Calu3 (cell line): ENCODE measurements around the gene AGBL1. TPM values are rescaled to one million over a fixed set of nuclear protein-coding genes. Genes with fewer than 3 reads are reported as not detected.

ENCODE experiments used
- BruUV-seq: library from RNA; stranded (reverse); fragments of 400-500 nt; replicated peaks from 2 replicates; lab custom pipeline; 2021; lab: Mats Ljungman, UMichigan
- CTCF ChIA-PET: fragments of 300-600 bp; sonication (Branson Sonifier 250); formaldehyde crosslinking; loops from one replicate; lab custom pipeline; 2022; ENCODE audit warnings: antibody characterized with exemption; lab: Charles Lee
- DNase-seq: peaks from one replicate; pipeline ENCODE4 v3.0.0; 2022
- H3K27ac Mint-ChIP-seq: one replicate; pipeline ENCODE4 v1.8.0; 2022; ENCODE audit warnings: mixed read lengths; ENCODE audit not compliant: unreplicated experiment
- H3K27me3 Mint-ChIP-seq: one replicate; pipeline ENCODE4 v1.8.0; 2022; ENCODE audit warnings: mixed read lengths; ENCODE audit not compliant: unreplicated experiment
- H3K36me3 Mint-ChIP-seq: one replicate; pipeline ENCODE4 v1.8.0; 2022; ENCODE audit warnings: mild to moderate bottlenecking, moderate library complexity, mixed read lengths; ENCODE audit not compliant: insufficient read depth, unreplicated experiment
- H3K4me1 Mint-ChIP-seq: one replicate; pipeline ENCODE4 v1.8.0; 2022; ENCODE audit warnings: mild to moderate bottlenecking, low read depth, mixed read lengths; ENCODE audit not compliant: unreplicated experiment
- H3K4me3 Mint-ChIP-seq: one replicate; pipeline ENCODE4 v1.8.0; 2022; ENCODE audit warnings: mild to moderate bottlenecking, low read depth, moderate library complexity, mixed read lengths; ENCODE audit not compliant: unreplicated experiment
- H3K9me3 Mint-ChIP-seq: one replicate; pipeline ENCODE4 v1.8.0; 2022; ENCODE audit warnings: low read depth, mixed read lengths; ENCODE audit not compliant: unreplicated experiment
- CTCF ChIP-seq: fragments of 200-600 bp; IDR thresholded peaks from one replicate; pipeline ENCODE4 v1.8.0; 2022; ENCODE audit warnings: antibody characterized with exemption; ENCODE audit not compliant: unreplicated experiment
- intact Hi-C: fragments of 100-400 bp; cut with micrococcal nuclease; formaldehyde crosslinking; loops from one replicate; pipeline ENCODE4 v1.10.0; 2022; ENCODE audit not compliant: unreplicated experiment
- total RNA-seq: library from RNA; stranded (reverse); gene quantifications from 2 replicates; pipeline ENCODE4 v1.2.3, GENCODE V29; 2022

The AGBL1 gene
- total RNA-seq, 1 experiment from 2014 or later: not detected

- Mint-ChIP-seq H3K9me3 (peaks cover 28% of the 10 kb centered on the region), H3K4me3 (no peak overlapping the region), H3K4me1 (no peaks in the 10 kb centered on the region), H3K36me3 (no peaks in the 10 kb centered on the region), H3K27me3 (no peaks in the 10 kb centered on the region), H3K27ac (no peak overlapping the region)
- CTCF ChIA-PET: no interaction called here
- DNase-seq: no peak
- TF ChIP-seq CTCF: no peak
- intact Hi-C loops: no loop called here
- no TSS peak for BruUV-seq
These were observed 942.1 kb downstream of the AGBL1 start for GRCh38 chr15:87021751-87022150.

DNA sequence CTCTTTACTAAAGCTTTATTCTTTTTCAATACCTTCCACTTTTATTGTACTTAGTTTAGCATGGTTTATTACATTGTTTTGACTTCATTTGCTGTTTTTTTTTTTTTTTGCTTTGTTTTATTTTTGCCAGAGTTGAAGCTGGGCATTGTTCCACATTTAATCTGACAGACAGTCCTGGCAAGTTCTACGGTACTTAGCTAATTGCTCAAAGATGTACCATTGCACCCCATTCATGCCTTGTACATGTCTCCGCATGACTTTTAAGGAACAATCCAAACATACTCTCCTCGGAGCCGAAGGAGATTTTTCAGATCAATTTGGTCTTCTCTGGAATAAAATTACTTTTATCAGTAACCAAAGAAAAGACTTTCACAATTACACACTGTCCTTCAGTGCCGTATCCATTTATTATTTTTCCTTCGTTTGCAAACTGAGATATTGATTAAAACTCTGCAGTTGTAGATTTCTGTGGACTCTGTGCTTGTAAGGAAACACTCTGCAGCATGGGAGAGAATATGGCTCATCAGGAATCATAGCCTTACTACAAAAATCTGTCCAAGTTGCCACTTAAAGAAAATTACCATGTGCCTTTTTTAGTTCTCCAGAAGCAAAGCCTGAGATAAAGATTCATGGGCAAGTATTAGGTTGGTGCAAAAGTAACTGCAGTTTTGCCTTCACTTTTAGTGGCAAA is 952.0 kb downstream of the AGBL1 start:
- peaks cover 4% of the 10 kb centered on the region for H3K9me3 Mint-ChIP-seq
- no peak overlapping the region for H3K4me3 Mint-ChIP-seq
- no peaks in the 10 kb centered on the region for H3K36me3 Mint-ChIP-seq
- CTCF ChIA-PET: interaction anchor here (0.6 to 0.7 kb wide), 2 partner anchors 145 to 256 kb away, joined by 3 to 5 read pairs; no protein-coding TSS in a partner anchor
- DNase-seq: no peak
- no peaks in the 10 kb centered on the region for H3K4me1 Mint-ChIP-seq
- no TSS peak for BruUV-seq
- intact Hi-C loops: no loop called here
- no peak for TF ChIP-seq CTCF
- no peaks in the 10 kb centered on the region for H3K27me3 Mint-ChIP-seq
- H3K27ac Mint-ChIP-seq: no peak overlapping the region

- no peak for DNase-seq
- no peak overlapping the region for H3K4me3 Mint-ChIP-seq
These were observed 952.6 kb downstream of the AGBL1 start for GRCh38 chr15:87032295-87032694.

DNA sequence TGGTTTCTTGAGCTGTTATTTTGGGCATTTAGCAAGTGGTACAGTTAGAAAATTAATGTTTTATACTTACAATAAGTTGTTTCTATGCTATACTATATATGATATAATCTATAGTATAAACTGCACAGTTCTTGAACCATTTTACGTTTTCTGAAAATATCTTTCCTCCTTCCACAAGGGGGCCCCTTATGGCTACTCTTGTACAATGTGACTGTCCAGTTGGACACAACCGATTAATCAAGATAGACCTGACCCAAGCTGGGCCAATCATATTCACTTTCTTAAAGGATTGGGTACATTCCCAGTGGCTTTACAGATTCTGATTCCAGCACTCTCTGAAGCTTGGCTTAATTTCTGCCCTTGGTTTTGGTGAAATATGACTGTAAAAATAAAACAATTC is 953.4 kb downstream of the AGBL1 start:
- intact Hi-C loops: no loop called here
- no peak for DNase-seq
- CTCF ChIA-PET: no interaction called here
- H3K27ac Mint-ChIP-seq: no peak overlapping the region
- H3K27me3 Mint-ChIP-seq: no peaks in the 10 kb centered on the region
- H3K4me3 Mint-ChIP-seq: no peak overlapping the region
- no peak for TF ChIP-seq CTCF
- BruUV-seq: no TSS peak
- peaks cover 9% of the 10 kb centered on the region for H3K9me3 Mint-ChIP-seq
- H3K4me1 Mint-ChIP-seq: no peaks in the 10 kb centered on the region
- H3K36me3 Mint-ChIP-seq: no peaks in the 10 kb centered on the region

More at GRCh38 chr15:87032295-87032694, 952.6 kb downstream of the AGBL1 start:
- no peak for TF ChIP-seq CTCF
- Mint-ChIP-seq H3K4me1 (no peaks in the 10 kb centered on the region), H3K9me3 (peaks cover 6% of the 10 kb centered on the region), H3K27ac (no peak overlapping the region), H3K27me3 (no peaks in the 10 kb centered on the region), H3K36me3 (no peaks in the 10 kb centered on the region)
- CTCF ChIA-PET: no interaction called here
- intact Hi-C loops: no loop called here
- BruUV-seq: no TSS peak
